A549 (cell line): ENCODE data around the gene MAGEC1. TPM values are rescaled to one million over a fixed set of nuclear protein-coding genes. Genes with fewer than 3 reads are reported as not detected.

ENCODE experiments used
- ATAC-seq, 2 experiments: fragments of 200-7000 bp in 1 of 2; fragments of >200 bp in 1 of 2; cut with Nextera tagmentation in 1 of 2; cut with Tn5 transposase in 1 of 2; 3 replicates each; pipeline versions ENCODE4 v1.8.0 to v1.9.1; 2018 to 2020; ENCODE audit warnings: mild to moderate bottlenecking in 1 of 2, moderate library complexity in 1 of 2
- CTCF ChIA-PET: fragments of 300-600 bp; sonication (Branson Sonifier 250); formaldehyde crosslinking; extraction: SDS; loops from one replicate; lab custom pipeline; 2021; ENCODE audit warnings: antibody characterized with exemption, inconsistent platforms; lab: Yijun Ruan, JAX
- POLR2A ChIA-PET: fragments of 350-600 bp; formaldehyde crosslinking; extraction: SDS; loops from one replicate; lab custom pipeline; 2021; ENCODE audit warnings: antibody characterized with exemption, inconsistent platforms; lab: Yijun Ruan, JAX
- DNase-seq, 2 experiments: peaks; one replicate each; pipeline versions ENCODE4 v3.0.0 to v3.0.0-alpha.2; 2011 to 2016; ENCODE audit warnings: low read depth in 1 of 2, low spot score in 1 of 2
- FAIRE-seq: peaks from 2 replicates; lab custom pipeline; 2011; peaks lifted over from hg19 to GRCh38; lab: Jason Lieb, UNC
- H3K27ac ChIP-seq, 2 experiments: fragments of >200 bp; sonication (Bioruptor Twin); formaldehyde crosslinking; 3 replicates each; pipeline ENCODE4 v1.5.1; 2016 to 2017
- H3K4me1 ChIP-seq: fragments of >200 bp; sonication (Bioruptor Twin); formaldehyde crosslinking; 3 replicates; pipeline ENCODE4 v1.6.1; 2016
- H3K4me2 ChIP-seq: fragments of >200 bp; sonication (Bioruptor Twin); formaldehyde crosslinking; 3 replicates; pipeline ENCODE4 v1.6.1; 2016
- H3K4me3 ChIP-seq: fragments of >200 bp; sonication (Bioruptor Twin); formaldehyde crosslinking; 3 replicates; pipeline ENCODE4 v1.5.1; 2016
- H3K9me3 ChIP-seq: fragments of >200 bp; sonication (Bioruptor Twin); formaldehyde crosslinking; 3 replicates; pipeline ENCODE4 v1.6.1; 2016
- ATOH8 ChIP-seq: fragments of 250-450 bp; sonication (Bioruptor Pico); IDR thresholded peaks from 2 replicates; pipeline ENCODE4 v1.5.0; 2020; ENCODE audit warnings: low read depth, mild to moderate bottlenecking, moderate library complexity
- BCL3 ChIP-seq: fragments of >200 bp; sonication (Bioruptor Twin); formaldehyde crosslinking; IDR thresholded peaks from 3 replicates; pipeline ENCODE4 v1.6.1; 2016
- BHLHE40 ChIP-seq: IDR thresholded peaks from 2 replicates; pipeline ENCODE4 v1.6.1; 2012; ENCODE audit warnings: low read depth, low read length, inconsistent platforms
- CBX8 ChIP-seq: fragments of 200-600 bp; sonication (generic); IDR thresholded peaks from 2 replicates; pipeline ENCODE4 v1.6.1; 2016
- EHMT2 ChIP-seq: fragments of 200-600 bp; sonication (generic); IDR thresholded peaks from 2 replicates; pipeline ENCODE4 v1.6.1; 2016; ENCODE audit warnings: antibody characterized with exemption, low read depth, mild to moderate bottlenecking, moderate library complexity
- EP300 ChIP-seq, 2 experiments: fragments of >200 bp; sonication (Bioruptor Twin); formaldehyde crosslinking; IDR thresholded peaks; 2 replicates in 1 of 2; 3 replicates in 1 of 2; pipeline ENCODE4 v1.6.1; 2016 to 2017
- FOSB ChIP-seq: fragments of 250-450 bp; sonication (Bioruptor Pico); IDR thresholded peaks from 2 replicates; pipeline ENCODE4 v1.5.0; 2020; ENCODE audit warnings: mild to moderate bottlenecking, moderate library complexity
- HES2 ChIP-seq: fragments of >200 bp; sonication (Bioruptor Twin); formaldehyde crosslinking; IDR thresholded peaks from 2 replicates; pipeline ENCODE4 v1.6.1; 2016
- HOXB5 ChIP-seq: fragments of 250-450 bp; sonication (Bioruptor Pico); IDR thresholded peaks from 2 replicates; pipeline ENCODE4 v1.5.0; 2020; ENCODE audit warnings: mild to moderate bottlenecking, moderate library complexity
- JUN ChIP-seq, 2 experiments: fragments of >200 bp; sonication (Bioruptor Twin); formaldehyde crosslinking; IDR thresholded peaks; 2 replicates in 1 of 2; 3 replicates in 1 of 2; pipeline ENCODE4 v1.6.1; 2016 to 2017
- KDM1A ChIP-seq: fragments of 200-600 bp; sonication (generic); IDR thresholded peaks from 2 replicates; pipeline ENCODE4 v1.6.1; 2016; ENCODE audit warnings: low read depth, mild to moderate bottlenecking
- MAFK ChIP-seq: fragments of 450-650 bp; IDR thresholded peaks from 2 replicates; pipeline ENCODE4 v1.6.1; 2014; ENCODE audit not compliant: partially characterized antibody
- MYC ChIP-seq: IDR thresholded peaks from 2 replicates; pipeline ENCODE4 v1.6.1; 2012; ENCODE audit warnings: mild to moderate bottlenecking, inconsistent platforms, low read length, improper control_type of control experiment, borderline replicate concordance
- RAD21 ChIP-seq, 2 experiments: fragments of >200 bp in 1 of 2; sonication (Bioruptor Twin) in 1 of 2; formaldehyde crosslinking in 1 of 2; IDR thresholded peaks in 1 of 2; conservative IDR thresholded peaks in 1 of 2; 2 replicates in 1 of 2; 3 replicates in 1 of 2; pipeline ENCODE4 v1.6.1; 2012 to 2018; ENCODE audit warnings: inconsistent platforms in 1 of 2
- RCOR1 ChIP-seq: fragments of 150-350 bp; IDR thresholded peaks from 2 replicates; pipeline ENCODE4 v1.6.1; 2014; ENCODE audit warnings: antibody characterized with exemption, low read length, low read depth
- REST ChIP-seq: fragments of 200-600 bp; sonication (generic); IDR thresholded peaks from 2 replicates; pipeline ENCODE4 v1.6.1; 2016; ENCODE audit warnings: antibody characterized with exemption, mild to moderate bottlenecking, moderate library complexity
- SREBF2 ChIP-seq: fragments of 450-650 bp; IDR thresholded peaks from 2 replicates; pipeline ENCODE4 v1.6.1; 2014; ENCODE audit warnings: mild to moderate bottlenecking, moderate library complexity
- ZNF302 ChIP-seq: fragments of 250-450 bp; sonication (Bioruptor Pico); IDR thresholded peaks from 2 replicates; pipeline ENCODE4 v1.9.0; 2021; ENCODE audit warnings: inconsistent platforms, mild to moderate bottlenecking, moderate library complexity
- WGBS: methylation state at CpG from one replicate; pipeline ENCODE4 v1.1.6; 2017; ENCODE audit errors: missing lambda C conversion rate; 5-methylcytosine and 5-hydroxymethylcytosine counted together
- polyA plus RNA-seq, 4 experiments: library from polyadenylated mRNA; depleted of rRNA in 3 of 4; stranded (reverse); fragments of >200 nt; fragmentation: RNase III in 1 of 4; extraction: RNeasy Plus Mini Kit Qiagen cat#74134 plus additional on column Dnase treatment in 1 of 4; gene quantifications; 2 replicates in 3 of 4; 3 replicates in 1 of 4; pipeline ENCODE4 v1.2.3, GENCODE V29; 2011 to 2017

MAGEC1 gene
- polyA plus RNA-seq, 2 of the 4 experiments (the other 2 are of a cell fraction), result not detected

GRCh38 chrX:141917801-141918200, 14.1 kb downstream of the MAGEC1 start (continued):
- TF ChIP-seq BCL3 (no peak), CBX8 (no peak), ATOH8 (CRISPR knock-in tag) (no peak), RCOR1 (no peak)

- no peak for ATAC-seq
- no peak overlapping the region for H3K4me2 ChIP-seq
- no peaks in the 10 kb centered on the region for H3K9me3 ChIP-seq
- H3K4me3 ChIP-seq, result no peak overlapping the region
- no peak overlapping the region for H3K27ac ChIP-seq
- H3K4me1 ChIP-seq, result no peaks in the 10 kb centered on the region
- ChIA-PET POLR2A (no interaction called here), CTCF (no interaction called here)
- WGBS, result 9% methylated on average over 2 of the region's 2 CpGs
- no peak for FAIRE-seq
- TF ChIP-seq FOSB (CRISPR knock-in tag) (no peak), EHMT2 (no peak), BHLHE40 (no peak), EP300 (IDR thresholded peaks at IDR 0.05) (no peak), RAD21 (conservative IDR thresholded peaks at IDR 0.05 in 1 of 2, IDR thresholded peaks at IDR 0.05 in 1 of 2) (no peak), MAFK (no peak), ZNF302 (no peak)
- DNase-seq, result no peak
Measured at GRCh38 chrX:141924293-141924692, 20.6 kb downstream of the MAGEC1 start.

GRCh38 chrX:141928432-141928831, 24.7 kb downstream of the MAGEC1 start:
- FAIRE-seq, result no peak
- H3K4me1 ChIP-seq, result no peaks in the 10 kb centered on the region
- no peak overlapping the region for H3K27ac ChIP-seq
- ATAC-seq, result no peak
- WGBS, result 5% methylated on average over 3 of the region's 3 CpGs
- no peak overlapping the region for H3K4me2 ChIP-seq
- no peak for DNase-seq
- H3K9me3 ChIP-seq, result no peaks in the 10 kb centered on the region
- CTCF ChIA-PET, result no interaction called here
- POLR2A ChIA-PET, result interaction anchor here (0.6 kb wide), 1 partner anchor 460 kb away, joined by 3 read pairs; no protein-coding TSS in a partner anchor
- H3K4me3 ChIP-seq, result no peak overlapping the region
- TF ChIP-seq MYC, result no peak
- TF ChIP-seq HES2, result no peak
- no peak for TF ChIP-seq JUN (IDR thresholded peaks at IDR 0.05)
- TF ChIP-seq REST, result peak; percentile 73
- TF ChIP-seq KDM1A, result no peak
- no peak for TF ChIP-seq HOXB5
- TF ChIP-seq SREBF2, result no peak
